Measurements from ENCODE around the gene SMAD4. TPM values are rescaled to one million over a fixed set of nuclear protein-coding genes. Genes with fewer than 3 reads are reported as not detected.

Gene SMAD4
- total and polyA plus RNA-seq, 2 of the 13 experiments (the other 11 are each of a cell fraction or from before 2014, with no cell fraction given) = 70.2 to 72.0 TPM

GRCh38 chr18:51051105-51051712 lies 21.2 kb downstream of the SMAD4 start:
- H3K79me2 ChIP-seq (ENCODE audit: insufficient read depth, low read length) = peaks cover 14% of the 10 kb centered on the region
- no peak overlapping the region for H3K27ac ChIP-seq (ENCODE audit: extremely low read length, insufficient read depth, low read length)
- ATAC-seq (peak; percentile 92), FAIRE-seq (peak; percentile 65), DNase-seq (ENCODE audit: low spot score) (peak; percentile 33)
- intact Hi-C loops (cut with micrococcal nuclease; ENCODE audit: unreplicated experiment) (loop anchor here (1.0 to 5.0 kb wide), 4 partner anchors 20 to 231 kb away; partner anchors contain the start of genes ELAC1, ME2 and MRO), in situ Hi-C loops (cut with HindIII; ENCODE audit: extremely low pct_ligation_motif_present, low pct_unique_long_range_greater_than_20kb) (no loop called here)
- H3K27me3 ChIP-seq (ENCODE audit: control insufficient read depth in 1 of 2, insufficient read depth in 2 of 2, low read length in 2 of 2) = no peaks in the 10 kb centered on the region; a peak in 1 of 5 replicates
- no peaks in the 10 kb centered on the region for H3K9me3 ChIP-seq (ENCODE audit: low read length)
- BruUV-seq (replicated peaks) = no TSS peak
- 78% methylated on average over 2 of the region's 2 CpGs for WGBS (ENCODE audit: low lambda C conversion rate)
- H3K9ac ChIP-seq (ENCODE audit: insufficient read depth, low read depth, low read length) = no peak overlapping the region
- ChIA-PET CTCF (ENCODE audit: low intra/inter-chr PET ratio, low total read pairs) (interaction anchor here (3.6 kb wide), 1 partner anchor 231 kb away, joined by 37 read pairs; the partner anchor contains the start of gene MRO), POLR2A (no interaction called here)
- no peak overlapping the region for H2AFZ ChIP-seq (ENCODE audit: low read length)
- peaks cover 3 to 44% of the 10 kb centered on the region in 2 experiments for H3K36me3 ChIP-seq (replicated peaks in 1 of 2; ENCODE audit: control insufficient read depth in 1 of 2, insufficient read depth in 2 of 2, low read length in 2 of 2)
- no peak for TF ChIP-seq IRF1 (CRISPR knock-in tag; IDR thresholded peaks at IDR 0.05; ENCODE audit: low read depth)
- peak; percentile 72 for TF ChIP-seq STAG1 (CRISPR knock-in tag; IDR thresholded peaks at IDR 0.05)
- peak; percentile 73 for TF ChIP-seq CTCF (CRISPR knock-in tag; IDR thresholded peaks at IDR 0.05)
- TF ChIP-seq SMC3 (IDR thresholded peaks at IDR 0.05; ENCODE audit: low read length) = peak; percentile 83
- peak; percentile 67; the same call in 1 of the 2 replicates for TF ChIP-seq PPARG (CRISPR knock-in tag; conservative IDR thresholded peaks at IDR 0.05)
- TF ChIP-seq GATAD2A (CRISPR knock-in tag; IDR thresholded peaks at IDR 0.05) = 0 out of 2 replicates have a peak, but pooled peaks have one; percentile 21
- peak; percentile 43; the same call in 1 of the 2 replicates for TF ChIP-seq RAD21 (CRISPR knock-in tag; IDR thresholded peaks at IDR 0.05)
- no peak for TF ChIP-seq BATF2 (CRISPR knock-in tag; IDR thresholded peaks at IDR 0.05)
- peak; percentile 45; the same call in 1 of the 2 replicates for TF ChIP-seq RXRB (CRISPR knock-in tag; IDR thresholded peaks at IDR 0.05; ENCODE audit: borderline replicate concordance)
- TF ChIP-seq IKZF4 (CRISPR knock-in tag; IDR thresholded peaks at IDR 0.05; ENCODE audit: borderline replicate concordance, low read depth, not compliant biosample characterization) = no peak
- no peaks in the 10 kb centered on the region for H3K4me1 ChIP-seq (ENCODE audit: insufficient read depth, low read length)
- no peak overlapping the region for H3K4me2 ChIP-seq (ENCODE audit: low read depth, low read length)
- no peak overlapping the region for H3K4me3 ChIP-seq (replicated peaks in 1 of 3; ENCODE audit: insufficient read depth in 1 of 3, low read depth in 2 of 3, low read length in 3 of 3)
- peaks cover 21% of the 10 kb centered on the region for H4K20me1 ChIP-seq (ENCODE audit: insufficient read depth, low read length)
